B cell (primary cell): Measurements from ENCODE around the gene MRPL53. TPM values are rescaled to one million over a fixed set of nuclear protein-coding genes. Genes with fewer than 3 reads are reported as not detected.

ENCODE experiments used
- ATAC-seq: fragments of 200-7000 bp; cut with Tn5 transposase; one replicate; pipeline ENCODE4 v1.10.0; 2021; ENCODE audit warnings: low read depth, mild to moderate bottlenecking, moderate number of reproducible peaks, moderate library complexity
- CTCF ChIA-PET: fragments of 350-600 bp; sonication (Branson Sonifier 250); formaldehyde crosslinking; loops from one replicate; lab custom pipeline; 2021; ENCODE audit warnings: antibody characterized with exemption, inconsistent platforms; lab: Charles Lee
- POLR2A ChIA-PET: fragments of 350-600 bp; sonication (Branson Sonifier 250); formaldehyde crosslinking; loops from one replicate; lab custom pipeline; 2021; ENCODE audit warnings: antibody characterized with exemption; lab: Charles Lee
- DNase-seq: peaks from one replicate; pipeline ENCODE4 v3.0.0; 2013
- H2AFZ ChIP-seq: 2 replicates; pipeline ENCODE4 v1.6.1; 2012; ENCODE audit warnings: mild to moderate bottlenecking, low read depth, low read length; ENCODE audit not compliant: insufficient read depth, poor library complexity, severe bottlenecking
- H3K27ac ChIP-seq, 2 donors: 1 replicate in 1 of 2; 2 replicates in 1 of 2; pipeline ENCODE4 v1.5.1; 2012 to 2013; ENCODE audit warnings: low read length in 2 of 2, mild to moderate bottlenecking in 2 of 2, moderate library complexity in 1 of 2
- H3K27me3 ChIP-seq, 4 experiments: fragments of 200-600 bp in 1 of 4; sonication (generic) in 1 of 4; replicated peaks in 1 of 4; 1 replicate in 2 of 4; 2 replicates in 2 of 4; pipeline versions ENCODE4 v1.6.1 to v1.7.0; 2013 to 2016; ENCODE audit warnings: low read length in 3 of 4, mild to moderate bottlenecking in 2 of 4, mixed read lengths in 1 of 4, moderate library complexity in 1 of 4; ENCODE audit not compliant: insufficient read depth in 4 of 4, control insufficient read depth in 3 of 4; ENCODE audit errors: control extremely low read depth in 1 of 4
- H3K36me3 ChIP-seq, 2 experiments: replicated peaks in 1 of 2; 1 replicate in 1 of 2; 2 replicates in 1 of 2; pipeline versions ENCODE4 v1.6.1 to v1.7.1; 2013; ENCODE audit warnings: low read length in 1 of 2; ENCODE audit not compliant: insufficient read depth in 2 of 2, control insufficient read depth in 1 of 2; ENCODE audit errors: control extremely low read depth in 1 of 2, extremely low read depth in 1 of 2
- H3K4me1 ChIP-seq, 2 donors: fragments of 200-600 bp in 1 of 2; sonication (generic) in 1 of 2; 1 replicate in 1 of 2; 2 replicates in 1 of 2; pipeline versions ENCODE4 v1.5.1 to v1.6.1; 2013 to 2017; ENCODE audit warnings: low read length in 2 of 2; ENCODE audit not compliant: control insufficient read depth in 2 of 2, insufficient read depth in 2 of 2
- H3K4me2 ChIP-seq: replicated peaks from 2 replicates; pipeline ENCODE3; 2012; ENCODE audit warnings: mild to moderate bottlenecking, low read depth, low read length; ENCODE audit not compliant: poor library complexity, severe bottlenecking
- H3K4me3 ChIP-seq, 5 experiments: fragments of 200-600 bp in 1 of 5; sonication (generic) in 1 of 5; 1 replicate in 3 of 5; 2 replicates in 2 of 5; pipeline versions ENCODE4 v1.5.1 to v1.7.0; 2011 to 2016; ENCODE audit warnings: low read length in 4 of 5, mild to moderate bottlenecking in 4 of 5, low read depth in 2 of 5, control low read depth in 1 of 5, moderate library complexity in 1 of 5; ENCODE audit not compliant: insufficient read depth in 1 of 5; ENCODE audit errors: control extremely low read depth in 1 of 5, extremely low read depth in 1 of 5
- H3K79me2 ChIP-seq: fragments of 200-600 bp; sonication (generic); one replicate; pipeline ENCODE4 v1.6.0; 2016; ENCODE audit warnings: low read length; ENCODE audit not compliant: control insufficient read depth, insufficient read depth
- H3K9ac ChIP-seq: fragments of 200-600 bp; sonication (generic); 2 replicates; pipeline ENCODE4 v1.6.1; 2017; ENCODE audit warnings: mild to moderate bottlenecking, low read length, moderate library complexity
- H3K9me3 ChIP-seq, 3 donors: one replicate each; pipeline versions ENCODE4 v1.6.1 to v1.7.1; 2013; ENCODE audit warnings: low read length in 2 of 3; ENCODE audit not compliant: control insufficient read depth in 2 of 3, insufficient read depth in 1 of 3; ENCODE audit errors: control extremely low read depth in 1 of 3
- H4K20me1 ChIP-seq: 2 replicates; pipeline ENCODE4 v1.6.0; 2012; ENCODE audit warnings: mild to moderate bottlenecking, low read length; ENCODE audit not compliant: insufficient read depth, control insufficient read depth, poor library complexity, severe bottlenecking
- H3K27ac Mint-ChIP-seq: one replicate; pipeline ENCODE4 v1.8.0; 2021; ENCODE audit warnings: mixed read lengths
- H3K27me3 Mint-ChIP-seq: one replicate; pipeline ENCODE4 v1.8.0; 2021; ENCODE audit warnings: mixed read lengths
- H3K4me1 Mint-ChIP-seq: one replicate; pipeline ENCODE4 v1.8.0; 2021; ENCODE audit warnings: mixed read lengths
- H3K4me3 Mint-ChIP-seq: one replicate; pipeline ENCODE4 v1.8.0; 2021; ENCODE audit warnings: mixed read lengths
- H3K9me3 Mint-ChIP-seq: one replicate; pipeline ENCODE4 v1.8.0; 2022; ENCODE audit warnings: mixed read lengths; ENCODE audit not compliant: insufficient read depth
- EZH2 ChIP-seq: IDR thresholded peaks from 2 replicates; pipeline ENCODE4 v1.6.1; 2012; ENCODE audit warnings: borderline replicate concordance, low read depth, mild to moderate bottlenecking, moderate library complexity, low read length; ENCODE audit not compliant: insufficient read depth, poor library complexity, severe bottlenecking
- WGBS: methylation state at CpG from one replicate; pipeline ENCODE4 v1.1.5; 2013; ENCODE audit warnings: missing lambda C conversion rate; ENCODE audit not compliant: insufficient coverage; 5-methylcytosine and 5-hydroxymethylcytosine counted together
- intact Hi-C: fragments of 100-400 bp; cut with micrococcal nuclease; formaldehyde crosslinking; loops from one replicate; pipeline ENCODE4 v1.10.0; 2022
- polyA plus RNA-seq: library from polyadenylated mRNA; depleted of rRNA; stranded (reverse); fragments of >200 nt; gene quantifications from 2 replicates; pipeline ENCODE4 v1.2.3, GENCODE V29; 2012
- total RNA-seq, 2 donors: library from RNA; stranded (reverse); fragments of 120-200 nt in 1 of 2; gene quantifications; 1 replicate in 1 of 2; 2 replicates in 1 of 2; pipeline versions ENCODE4 v1.2.3 to v1.2.4, GENCODE V29; 2013 to 2022
- TF ChIP-seq, protein P1 (sequence below): fragments of 200-600 bp; IDR thresholded peaks from one replicate; pipeline ENCODE4 v1.8.0; 2022; ENCODE audit warnings: antibody characterized with exemption, mild to moderate bottlenecking

Gene MRPL53
- total and polyA plus RNA-seq, 2 donors (not counting 1 experiment from before 2014, with no cell fraction given), result 59.3 to 70.0 TPM

GRCh38 chr2:74474481-74474880 is 2.0 kb upstream of the MRPL53 start:
- TF ChIP-seq, protein P1, sequence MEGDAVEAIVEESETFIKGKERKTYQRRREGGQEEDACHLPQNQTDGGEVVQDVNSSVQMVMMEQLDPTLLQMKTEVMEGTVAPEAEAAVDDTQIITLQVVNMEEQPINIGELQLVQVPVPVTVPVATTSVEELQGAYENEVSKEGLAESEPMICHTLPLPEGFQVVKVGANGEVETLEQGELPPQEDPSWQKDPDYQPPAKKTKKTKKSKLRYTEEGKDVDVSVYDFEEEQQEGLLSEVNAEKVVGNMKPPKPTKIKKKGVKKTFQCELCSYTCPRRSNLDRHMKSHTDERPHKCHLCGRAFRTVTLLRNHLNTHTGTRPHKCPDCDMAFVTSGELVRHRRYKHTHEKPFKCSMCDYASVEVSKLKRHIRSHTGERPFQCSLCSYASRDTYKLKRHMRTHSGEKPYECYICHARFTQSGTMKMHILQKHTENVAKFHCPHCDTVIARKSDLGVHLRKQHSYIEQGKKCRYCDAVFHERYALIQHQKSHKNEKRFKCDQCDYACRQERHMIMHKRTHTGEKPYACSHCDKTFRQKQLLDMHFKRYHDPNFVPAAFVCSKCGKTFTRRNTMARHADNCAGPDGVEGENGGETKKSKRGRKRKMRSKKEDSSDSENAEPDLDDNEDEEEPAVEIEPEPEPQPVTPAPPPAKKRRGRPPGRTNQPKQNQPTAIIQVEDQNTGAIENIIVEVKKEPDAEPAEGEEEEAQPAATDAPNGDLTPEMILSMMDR, result no peak
- TF ChIP-seq EZH2, result no peak
- no peak overlapping the region for H3K4me3 Mint-ChIP-seq
- peaks cover 0 to 5% (median 0%) of the 10 kb centered on the region in 3 donors for H3K9me3 ChIP-seq
- H3K4me3 ChIP-seq, result no peak overlapping the region
- peaks cover 17% of the 10 kb centered on the region for H3K79me2 ChIP-seq
- H3K4me1 ChIP-seq, result peaks cover 16 to 22% of the 10 kb centered on the region in 2 donors
- intact Hi-C loops, result no loop called here
- H3K4me1 Mint-ChIP-seq, result peaks cover 22% of the 10 kb centered on the region
- H4K20me1 ChIP-seq, result no peaks in the 10 kb centered on the region
- ATAC-seq, result no peak
- WGBS, result 97% methylated on average over 6 of the region's 6 CpGs
- H3K27ac Mint-ChIP-seq, result no peak overlapping the region
- no peak overlapping the region for H2AFZ ChIP-seq
- no peak overlapping the region for H3K4me2 ChIP-seq
- DNase-seq, result no peak
- peaks cover 0 to 23% of the 10 kb centered on the region in 2 experiments for H3K36me3 ChIP-seq
- H3K9ac ChIP-seq, result no peak overlapping the region
- H3K27me3 ChIP-seq, result no peaks in the 10 kb centered on the region
- POLR2A ChIA-PET, result interaction anchor here (0.7 to 4.1 kb wide), 3 partner anchors 7 to 44 kb away, joined by 3 to 63 read pairs (median 36); partner anchors contain the start of genes CCDC142, TTC31 and WBP1
- no peaks in the 10 kb centered on the region for H3K27me3 Mint-ChIP-seq
- CTCF ChIA-PET, result interaction anchor here (0.7 to 1.9 kb wide), 4 partner anchors 8 to 113 kb away, joined by 3 to 7 read pairs (median 5); partner anchors contain the start of genes CCDC142, PCGF1 and TTC31
- no peak overlapping the region for H3K27ac ChIP-seq
- H3K9me3 Mint-ChIP-seq, result no peaks in the 10 kb centered on the region

DNA sequence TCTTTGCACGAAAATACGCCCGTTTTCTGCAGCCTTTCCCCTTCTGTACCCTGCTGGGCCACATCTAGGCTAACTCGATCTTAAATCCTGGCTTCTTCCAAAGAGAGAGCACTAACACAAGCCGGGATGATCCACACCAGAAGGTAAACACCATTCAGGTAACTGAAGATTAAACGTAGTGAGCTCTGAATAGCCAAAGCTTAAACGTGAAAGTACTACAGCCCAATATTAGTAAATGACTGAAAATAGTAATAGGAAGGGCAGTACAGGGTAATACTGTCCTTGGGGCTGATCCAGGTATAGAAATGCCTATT is 422 bp upstream of the MRPL53 start:
- H3K4me1 ChIP-seq, result peaks cover 16 to 22% of the 10 kb centered on the region in 2 donors
- peak overlapping the region; percentile 65 to 89 (median 67) for H3K4me3 ChIP-seq
- intact Hi-C loops, result loop anchor here (1.0 kb wide), 3 partner anchors 10 to 56 kb away; partner anchors contain the start of genes AUP1, HTRA2, TTC31 and WBP1
- peaks cover 11% of the 10 kb centered on the region for H3K79me2 ChIP-seq
- Mint-ChIP-seq H3K9me3 (no peaks in the 10 kb centered on the region), H3K4me3 (peak overlapping the region; percentile 99), H3K4me1 (peaks cover 20% of the 10 kb centered on the region), H3K27ac (peak overlapping the region; percentile 99), H3K27me3 (no peaks in the 10 kb centered on the region)
- H3K27ac ChIP-seq, result peak overlapping the region; percentile 69 to 94
- ATAC-seq (no peak), DNase-seq (no peak)
- no peaks in the 10 kb centered on the region for H4K20me1 ChIP-seq
- peak overlapping the region; percentile 85 for H3K4me2 ChIP-seq
- H2AFZ ChIP-seq, result peak overlapping the region; percentile 94
- CTCF ChIA-PET, result interaction anchor here (0.6 to 1.6 kb wide), 8 partner anchors 9 to 137 kb away, joined by 3 to 11 read pairs (median 4); partner anchors contain the start of genes CCDC142, INO80B, TTC31 and WBP1
- WGBS, result 16% methylated on average over 6 of the region's 7 CpGs
- peak overlapping the region; percentile 69 for H3K9ac ChIP-seq
- peaks cover 0 to 23% of the 10 kb centered on the region in 2 experiments for H3K36me3 ChIP-seq
- H3K9me3 ChIP-seq, result peaks cover 0 to 5% (median 0%) of the 10 kb centered on the region in 3 donors
- no peaks in the 10 kb centered on the region for H3K27me3 ChIP-seq
- TF ChIP-seq, protein P1, result no peak
- TF ChIP-seq EZH2, result no peak
- POLR2A ChIA-PET, result interaction anchor here (0.6 to 4.1 kb wide), 9 partner anchors 9 to 352 kb away, joined by 3 to 63 read pairs (median 5); partner anchors contain the start of genes AUP1, CCDC142, HTRA2 and INO80B
